Vagina (tissue), 2 donors: Measurements from ENCODE around the gene NAA38.

Source experiments
- CTCF ChIP-seq, 3 experiments: fragments of 450-650 bp in 2 of 3; fragments of 200-600 bp in 1 of 3; sonication (generic) in 1 of 3; IDR thresholded peaks; one replicate each; pipeline ENCODE4 v1.5.1; 2017 to 2019; ENCODE audit warnings: antibody characterized with exemption in 3 of 3, mild to moderate bottlenecking in 2 of 3, moderate library complexity in 2 of 3
- POLR2AphosphoS5 ChIP-seq, 2 donors: sonication (generic); formaldehyde crosslinking; IDR thresholded peaks; one replicate each; pipeline ENCODE4 v1.9.0; 2017; ENCODE audit warnings: antibody characterized with exemption in 2 of 2, mild to moderate bottlenecking in 2 of 2, low read depth in 1 of 2; ENCODE audit not compliant: insufficient read depth in 1 of 2

GRCh38 chr17:7825206-7825990, 32.0 kb downstream of the NAA38 start:
- TF ChIP-seq CTCF (IDR thresholded peaks at IDR 0.05): no peak
- TF ChIP-seq POLR2AphosphoS5 (IDR thresholded peaks at IDR 0.05; ENCODE audit: insufficient read depth in 1 of 2, low read depth in 1 of 2): no peak
